Neuronal stem cell (in vitro differentiated cells): Measurements from ENCODE around the gene MIR17HG.
A peak's percentile ranks its signal among the peaks of the same experiment; 100 is the strongest.

ENCODE experiments used
- DNase-seq: peaks from one replicate; pipeline ENCODE4 v3.0.0-alpha.2; 2013; ENCODE audit warnings: low spot score
- H2AFZ ChIP-seq: one replicate; pipeline ENCODE4 v1.6.1; 2013; ENCODE audit warnings: mild to moderate bottlenecking, low read length, inconsistent platforms
- H2AK5ac ChIP-seq: 2 replicates; pipeline ENCODE4 v1.6.1; 2013; ENCODE audit warnings: low read depth, mild to moderate bottlenecking, inconsistent platforms, low read length, moderate library complexity, mixed read lengths
- H2BK120ac ChIP-seq: 2 replicates; pipeline ENCODE4 v1.6.1; 2013; ENCODE audit warnings: low read depth, mild to moderate bottlenecking, inconsistent platforms, low read length, moderate library complexity, mixed read lengths
- H2BK12ac ChIP-seq: one replicate; pipeline ENCODE4 v1.6.1; 2013; ENCODE audit warnings: low read length, inconsistent platforms
- H2BK15ac ChIP-seq: 2 replicates; pipeline ENCODE4 v1.6.1; 2013; ENCODE audit warnings: mild to moderate bottlenecking, low read length, inconsistent platforms, mixed read lengths
- H2BK5ac ChIP-seq: one replicate; pipeline ENCODE4 v1.6.1; 2013; ENCODE audit warnings: inconsistent platforms, mild to moderate bottlenecking, low read length, moderate library complexity
- H3K14ac ChIP-seq: one replicate; pipeline ENCODE4 v1.6.1; 2013; ENCODE audit warnings: low read length, inconsistent platforms
- H3K18ac ChIP-seq: 2 replicates; pipeline ENCODE4 v1.6.1; 2013; ENCODE audit warnings: low read length, inconsistent platforms
- H3K23ac ChIP-seq: 2 replicates; pipeline ENCODE4 v1.6.1; 2013; ENCODE audit warnings: low read depth, mild to moderate bottlenecking, mixed read lengths, low read length, inconsistent platforms; ENCODE audit not compliant: poor library complexity
- H3K27ac ChIP-seq: replicated peaks from 3 replicates; pipeline ENCODE4 v1.5.1; 2013; ENCODE audit warnings: low read length, inconsistent platforms
- H3K27me3 ChIP-seq, 3 experiments: 2 replicates each; pipeline ENCODE4 v1.6.1; 2013; ENCODE audit warnings: low read length in 3 of 3, mild to moderate bottlenecking in 2 of 3, inconsistent platforms in 1 of 3, low read depth in 1 of 3, mixed read lengths in 1 of 3, moderate library complexity in 1 of 3; ENCODE audit not compliant: control insufficient read depth in 3 of 3, insufficient read depth in 3 of 3
- H3K36me3 ChIP-seq, 2 donors: replicated peaks in 1 of 2; 2 replicates each; pipeline ENCODE4 v1.6.1; 2013; ENCODE audit warnings: low read length in 2 of 2; ENCODE audit not compliant: control insufficient read depth in 2 of 2, insufficient read depth in 2 of 2
- H3K4ac ChIP-seq: 2 replicates; pipeline ENCODE4 v1.6.1; 2013; ENCODE audit warnings: inconsistent platforms, mild to moderate bottlenecking, low read length, moderate library complexity
- H3K4me1 ChIP-seq, 2 donors: 1 replicate in 1 of 2; 2 replicates in 1 of 2; pipeline ENCODE4 v1.6.1; 2013; ENCODE audit warnings: low read length in 2 of 2, low read depth in 1 of 2; ENCODE audit not compliant: control insufficient read depth in 2 of 2, insufficient read depth in 1 of 2
- H3K4me2 ChIP-seq: one replicate; pipeline ENCODE4 v1.6.1; 2013; ENCODE audit warnings: mild to moderate bottlenecking, low read length, inconsistent platforms; ENCODE audit not compliant: insufficient read depth, poor library complexity, severe bottlenecking
- H3K4me3 ChIP-seq, 2 donors: 2 replicates each; pipeline ENCODE4 v1.5.1; 2013; ENCODE audit warnings: low read length in 2 of 2, mild to moderate bottlenecking in 2 of 2, inconsistent platforms in 1 of 2, moderate library complexity in 1 of 2
- H3K79me1 ChIP-seq: one replicate; pipeline ENCODE4 v1.6.1; 2013; ENCODE audit warnings: low read depth, mild to moderate bottlenecking, inconsistent platforms, low read length, moderate library complexity
- H3K9ac ChIP-seq: one replicate; pipeline ENCODE4 v1.6.1; 2013; ENCODE audit warnings: mild to moderate bottlenecking, low read depth, low read length, inconsistent platforms; ENCODE audit not compliant: poor library complexity
- H3K9me3 ChIP-seq, 2 donors: replicated peaks in 1 of 2; 2 replicates each; pipeline versions ENCODE3 to v1.6.1; 2013; ENCODE audit warnings: low read length in 2 of 2, mild to moderate bottlenecking in 2 of 2, inconsistent platforms in 1 of 2, low read depth in 1 of 2, mixed read lengths in 1 of 2, moderate library complexity in 1 of 2; ENCODE audit not compliant: control insufficient read depth in 2 of 2, insufficient read depth in 1 of 2
- H4K8ac ChIP-seq: one replicate; pipeline ENCODE4 v1.6.1; 2013; ENCODE audit warnings: low read depth, mild to moderate bottlenecking, inconsistent platforms, low read length, moderate library complexity
- H4K91ac ChIP-seq: one replicate; pipeline ENCODE4 v1.6.1; 2013; ENCODE audit warnings: low read length, low read depth, mild to moderate bottlenecking, inconsistent platforms; ENCODE audit not compliant: poor library complexity
- WGBS, 2 donors: extraction: QIAGEN DNeasy Blood & Tissue Kit; methylation state at CpG; one replicate each; pipeline ENCODE4 v1.1.7; 2013; ENCODE audit warnings: missing lambda C conversion rate in 2 of 2, mixed read lengths in 1 of 2; ENCODE audit not compliant: insufficient read length in 2 of 2, insufficient replicate concordance in 1 of 2; ENCODE audit errors: extremely low coverage in 2 of 2; 5-methylcytosine and 5-hydroxymethylcytosine counted together

Gene MIR17HG

GRCh38 chr13:91311491-91311890 lies 36.0 kb upstream of the MIR17HG start:
- no CpG with 5 or more reads among the region's 4 CpGs for WGBS, 2 donors
- Histone ChIP-seq H3K9me3 (no peaks in the 10 kb centered on the region), H3K14ac (no peak overlapping the region), H3K36me3 (no peaks in the 10 kb centered on the region), H3K23ac (no peak overlapping the region), H4K91ac (no peak overlapping the region), H2AK5ac (no peak overlapping the region), H3K4me2 (no peak overlapping the region), H3K4ac (no peak overlapping the region), H2BK15ac (no peak overlapping the region), H2AFZ (peak overlapping the region; percentile 17), H3K18ac (no peak overlapping the region), H3K79me1 (no peaks in the 10 kb centered on the region), H2BK120ac (no peak overlapping the region), H3K4me1 (no peaks in the 10 kb centered on the region), H2BK12ac (no peak overlapping the region), H3K27ac (no peak overlapping the region), H4K8ac (no peak overlapping the region), H2BK5ac (no peak overlapping the region), H3K9ac (no peak overlapping the region), H3K4me3 (no peak overlapping the region), H3K27me3 (no peaks in the 10 kb centered on the region)
- DNase-seq: no peak

GRCh38 chr13:91312324-91312723 lies 35.2 kb upstream of the MIR17HG start:
- Histone ChIP-seq H3K18ac (no peak overlapping the region), H3K79me1 (no peaks in the 10 kb centered on the region), H3K9me3 (no peaks in the 10 kb centered on the region), H4K91ac (no peak overlapping the region), H3K14ac (no peak overlapping the region), H2BK12ac (no peak overlapping the region), H3K4me2 (no peak overlapping the region), H2AK5ac (no peak overlapping the region), H2BK120ac (no peak overlapping the region), H3K9ac (no peak overlapping the region), H3K27ac (no peak overlapping the region), H2BK15ac (no peak overlapping the region), H3K23ac (no peak overlapping the region), H3K4me1 (no peaks in the 10 kb centered on the region), H3K27me3 (no peaks in the 10 kb centered on the region), H3K4ac (no peak overlapping the region), H4K8ac (no peak overlapping the region), H2BK5ac (no peak overlapping the region), H3K36me3 (no peaks in the 10 kb centered on the region), H3K4me3 (no peak overlapping the region), H2AFZ (peak overlapping the region; percentile 17)
- no peak for DNase-seq
- no CpG with 5 or more reads among the region's 3 CpGs for WGBS, 2 donors

GRCh38 chr13:91313103-91313502 lies 34.4 kb upstream of the MIR17HG start:
- Histone ChIP-seq H4K91ac (no peak overlapping the region), H2BK15ac (no peak overlapping the region), H2AFZ (no peak overlapping the region), H3K4me1 (no peaks in the 10 kb centered on the region), H2AK5ac (no peak overlapping the region), H3K27me3 (no peaks in the 10 kb centered on the region), H3K14ac (no peak overlapping the region), H3K27ac (no peak overlapping the region), H2BK5ac (no peak overlapping the region), H3K4me2 (no peak overlapping the region), H3K23ac (no peak overlapping the region), H4K8ac (no peak overlapping the region), H3K18ac (no peak overlapping the region), H2BK120ac (no peak overlapping the region), H2BK12ac (no peak overlapping the region), H3K9ac (no peak overlapping the region), H3K9me3 (no peaks in the 10 kb centered on the region), H3K79me1 (no peaks in the 10 kb centered on the region), H3K4me3 (no peak overlapping the region), H3K36me3 (no peaks in the 10 kb centered on the region), H3K4ac (no peak overlapping the region)
- WGBS, 2 donors: no CpG with 5 or more reads among the region's 5 CpGs
- no peak for DNase-seq

GRCh38 chr13:91313581-91313980 lies 33.9 kb upstream of the MIR17HG start:
- WGBS, 2 donors: no CpG with 5 or more reads among the region's 4 CpGs
- no peaks in the 10 kb centered on the region for H3K27me3 ChIP-seq

More at GRCh38 chr13:91313581-91313980, 33.9 kb upstream of the MIR17HG start:
- no peak overlapping the region for H3K27ac ChIP-seq
- no peak overlapping the region for H3K23ac ChIP-seq
- H4K8ac ChIP-seq: no peak overlapping the region
- no peak overlapping the region for H2AFZ ChIP-seq
- no peak overlapping the region for H2BK12ac ChIP-seq
- H3K18ac ChIP-seq: no peak overlapping the region
- H2BK15ac ChIP-seq: no peak overlapping the region
- no peaks in the 10 kb centered on the region for H3K9me3 ChIP-seq
- H3K4me2 ChIP-seq: no peak overlapping the region
- no peak overlapping the region for H3K4ac ChIP-seq
- no peaks in the 10 kb centered on the region for H3K79me1 ChIP-seq
- no peak overlapping the region for H2BK120ac ChIP-seq
- no peak overlapping the region for H3K4me3 ChIP-seq
- no peak overlapping the region for H3K9ac ChIP-seq
- no peak overlapping the region for H2AK5ac ChIP-seq
- H3K36me3 ChIP-seq: no peaks in the 10 kb centered on the region
- no peak overlapping the region for H4K91ac ChIP-seq
- no peak for DNase-seq
- no peak overlapping the region for H3K14ac ChIP-seq
- no peak overlapping the region for H2BK5ac ChIP-seq
- H3K4me1 ChIP-seq: no peaks in the 10 kb centered on the region
